NCI-H2029 (cell line): ENCODE data around the gene APOLD1.
"Not testable (repeated sequence)": the region's sequence is repeated elsewhere in the genome, so short reads cannot be mapped to it uniquely, and the experiment has no call there.

ENCODE experiments used
- DNase-seq: peaks from one replicate; lab custom pipeline; 2025; lab: John Stamatoyannopoulos, UW

Gene APOLD1

DNA sequence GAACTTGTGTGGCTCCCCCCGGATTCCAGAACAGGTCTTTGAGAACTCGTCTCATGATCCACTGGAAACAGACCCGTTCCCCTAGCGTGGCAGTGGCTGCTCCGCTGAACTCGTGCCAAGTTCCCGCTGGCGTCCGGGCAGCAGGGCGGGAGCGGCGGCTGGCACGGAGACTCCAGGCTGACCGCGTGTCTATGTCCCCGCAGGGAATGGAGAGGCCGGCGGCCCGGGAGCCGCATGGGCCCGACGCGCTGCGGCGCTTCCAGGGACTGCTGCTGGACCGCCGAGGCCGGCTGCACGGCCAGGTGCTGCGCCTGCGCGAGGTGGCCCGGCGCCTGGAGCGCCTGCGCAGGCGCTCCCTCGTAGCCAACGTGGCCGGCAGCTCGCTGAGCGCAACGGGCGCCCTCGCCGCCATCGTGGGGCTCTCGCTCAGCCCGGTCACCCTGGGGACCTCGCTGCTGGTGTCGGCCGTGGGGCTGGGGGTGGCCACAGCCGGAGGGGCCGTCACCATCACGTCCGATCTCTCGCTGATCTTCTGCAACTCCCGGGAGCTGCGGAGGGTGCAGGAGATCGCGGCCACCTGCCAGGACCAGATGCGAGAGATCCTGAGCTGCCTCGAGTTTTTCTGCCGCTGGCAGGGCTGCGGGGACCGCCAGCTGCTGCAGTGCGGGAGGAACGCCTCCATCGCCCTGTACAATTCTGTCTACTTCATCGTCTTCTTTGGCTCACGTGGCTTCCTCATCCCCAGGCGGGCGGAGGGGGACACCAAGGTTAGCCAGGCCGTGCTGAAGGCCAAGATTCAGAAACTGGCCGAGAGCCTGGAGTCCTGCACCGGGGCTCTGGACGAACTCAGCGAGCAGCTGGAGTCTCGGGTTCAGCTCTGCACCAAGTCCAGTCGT lies 1.5 kb downstream of the APOLD1 start:
- peak; percentile 50 for DNase-seq

DNA sequence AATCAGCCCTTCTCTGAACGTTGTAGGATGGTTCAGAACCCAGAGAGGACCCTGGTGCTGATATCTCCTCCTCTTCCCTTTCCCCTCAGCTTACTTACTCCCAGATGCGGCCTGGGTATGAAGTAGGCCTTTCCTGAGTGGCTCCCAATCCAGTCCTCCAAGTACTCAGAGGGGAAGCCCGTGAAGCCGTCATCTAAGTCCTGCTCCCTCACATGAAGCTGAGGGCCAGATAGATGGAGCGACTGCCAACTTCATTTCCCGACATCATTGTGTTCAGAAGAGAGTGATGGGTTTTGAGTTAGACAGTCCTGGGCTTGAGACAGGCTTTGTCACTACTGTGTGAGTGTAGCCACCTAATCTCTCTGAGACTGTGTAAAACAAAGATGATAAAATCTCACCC lies 2.7 kb downstream of the APOLD1 start:
- no peak for DNase-seq

DNA sequence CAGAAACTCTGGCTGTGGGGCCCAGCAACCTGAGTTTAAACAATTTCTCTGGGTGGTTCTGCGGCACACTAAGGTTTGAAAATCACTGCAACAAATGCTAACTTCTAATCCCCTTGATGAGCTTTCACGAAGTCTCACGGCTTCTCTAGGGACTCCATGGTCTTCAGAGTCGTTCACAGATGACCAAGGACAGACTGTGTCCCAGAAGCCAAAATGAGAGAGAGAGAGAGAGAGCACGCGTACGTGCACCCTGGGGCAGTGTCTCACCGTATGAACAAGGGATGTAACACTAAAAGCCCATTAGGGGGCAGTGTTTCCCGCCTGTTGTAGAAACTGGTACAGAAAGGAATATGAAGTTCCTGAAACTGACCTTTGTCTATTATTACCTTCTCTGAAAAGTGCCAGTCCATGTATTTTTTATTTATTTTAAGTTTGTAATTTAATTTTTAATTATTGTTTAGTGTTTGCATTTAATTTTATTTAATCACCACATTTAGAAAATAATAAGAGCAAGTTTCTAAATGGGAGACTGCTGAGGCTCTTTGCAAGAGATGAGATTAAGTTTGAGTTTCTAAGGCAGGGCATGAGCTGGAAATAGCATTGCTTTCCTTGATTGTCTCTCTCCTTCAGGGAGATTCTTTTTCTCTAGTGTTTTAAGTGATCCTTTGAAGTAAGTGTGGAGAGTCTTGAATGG lies 3.4 kb downstream of the APOLD1 start:
- DNase-seq, result peak; percentile 71

DNA sequence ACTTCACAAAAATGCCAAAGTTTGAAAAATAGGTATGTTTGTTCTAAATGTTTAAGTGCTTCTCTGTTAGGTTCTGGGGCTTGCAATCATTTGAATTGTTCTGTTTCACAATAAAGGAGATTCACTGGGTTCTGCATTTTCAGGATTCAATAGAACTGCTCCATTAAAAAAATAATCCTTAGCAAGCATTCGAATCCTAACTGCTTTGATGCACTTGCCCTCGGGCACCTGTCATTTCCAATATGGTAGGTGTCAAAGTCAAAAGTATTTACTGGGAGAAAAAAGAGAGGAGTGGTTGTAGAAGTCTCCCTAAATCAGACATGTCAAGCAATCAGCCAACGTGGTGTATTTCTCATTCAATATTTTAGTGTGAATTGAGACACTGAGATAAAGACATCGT lies 5.5 kb downstream of the APOLD1 start:
- no peak for DNase-seq

DNA sequence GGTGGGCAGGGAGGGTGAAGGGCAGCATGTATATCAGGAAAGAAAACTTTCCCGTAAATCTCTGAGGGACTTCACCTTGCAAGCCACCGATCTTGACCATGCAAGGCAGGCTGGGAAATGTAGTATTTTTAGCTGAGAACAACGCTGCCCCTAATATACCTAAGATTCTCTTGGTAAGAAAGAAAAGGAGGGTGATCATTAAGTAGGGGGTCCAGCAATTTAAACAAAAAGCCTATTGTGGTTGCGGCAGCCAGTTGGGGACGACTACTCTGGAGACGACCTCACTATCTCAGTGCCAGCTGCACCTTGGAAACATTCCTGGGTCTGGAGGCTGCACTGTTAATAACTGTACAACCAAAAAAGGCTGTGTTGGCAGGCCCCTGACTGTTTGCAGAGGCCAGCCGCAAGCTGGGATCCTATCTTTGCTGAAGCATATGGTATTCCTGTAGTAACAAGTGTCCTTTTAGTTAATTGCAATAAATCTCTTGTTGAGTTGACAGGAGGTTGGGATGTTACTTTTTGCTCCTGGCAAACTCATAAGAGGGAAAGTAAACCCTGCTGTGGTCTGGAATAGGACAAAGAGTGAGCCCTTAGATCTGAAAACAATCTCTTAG lies 6.4 kb downstream of the APOLD1 start:
- no peak for DNase-seq

DNA sequence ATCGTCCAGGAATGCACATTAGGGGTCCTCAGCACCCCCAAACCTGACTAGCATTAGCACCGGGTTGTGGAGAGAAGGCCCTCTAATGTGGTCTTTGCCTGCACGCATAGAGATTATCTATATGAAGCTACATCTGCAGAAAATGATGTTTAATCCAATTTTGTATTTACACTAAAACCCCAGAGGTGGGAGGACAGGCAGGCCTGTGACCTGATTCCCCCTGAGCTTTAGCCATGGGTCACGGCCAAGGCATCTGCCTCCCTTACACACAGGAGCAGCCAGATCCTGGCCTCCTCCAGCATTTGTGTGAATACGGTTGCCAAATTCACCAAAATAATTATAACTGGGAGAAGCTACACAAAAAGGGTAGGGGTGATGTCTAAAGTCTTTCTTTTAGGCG lies 7.0 kb downstream of the APOLD1 start:
- no peak for DNase-seq

DNA sequence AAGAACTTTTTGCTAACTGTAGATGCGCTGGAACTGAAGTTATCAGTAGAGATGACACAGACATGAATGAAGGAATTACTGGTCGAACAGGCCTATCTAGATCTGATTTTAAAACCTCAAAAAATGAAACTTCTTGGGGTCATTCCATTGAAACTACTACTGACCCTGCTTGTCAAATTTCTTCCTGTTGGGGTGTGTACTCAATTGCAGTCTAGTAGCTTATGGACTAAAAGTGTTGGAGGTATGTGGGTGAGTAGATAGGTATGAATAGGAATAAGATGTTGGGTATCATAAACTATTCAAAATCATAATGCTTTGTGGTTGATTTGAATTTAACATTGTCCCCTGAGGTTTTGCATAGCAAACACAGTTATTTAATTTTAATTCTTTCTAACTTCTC lies 9.2 kb downstream of the APOLD1 start:
- no peak for DNase-seq

DNA sequence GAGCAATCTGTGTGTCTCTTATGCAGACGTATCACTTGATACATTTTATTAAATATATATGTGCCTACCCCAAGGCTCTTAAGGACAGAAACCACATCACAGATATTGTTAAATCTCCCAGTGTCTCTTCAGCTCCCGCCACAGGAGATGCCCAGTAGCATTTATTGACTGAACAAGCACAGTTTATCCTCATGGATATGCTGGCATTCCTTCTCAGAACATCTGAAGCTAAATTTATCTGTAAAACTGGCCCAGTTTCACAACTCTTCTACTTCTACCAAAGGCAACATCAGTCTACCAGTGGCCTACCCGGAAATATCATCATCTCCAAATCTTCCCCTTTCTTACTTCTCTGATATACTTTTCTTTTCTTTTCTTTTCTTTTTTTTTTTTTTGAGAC lies 10.7 kb downstream of the APOLD1 start:
- no peak for DNase-seq

DNA sequence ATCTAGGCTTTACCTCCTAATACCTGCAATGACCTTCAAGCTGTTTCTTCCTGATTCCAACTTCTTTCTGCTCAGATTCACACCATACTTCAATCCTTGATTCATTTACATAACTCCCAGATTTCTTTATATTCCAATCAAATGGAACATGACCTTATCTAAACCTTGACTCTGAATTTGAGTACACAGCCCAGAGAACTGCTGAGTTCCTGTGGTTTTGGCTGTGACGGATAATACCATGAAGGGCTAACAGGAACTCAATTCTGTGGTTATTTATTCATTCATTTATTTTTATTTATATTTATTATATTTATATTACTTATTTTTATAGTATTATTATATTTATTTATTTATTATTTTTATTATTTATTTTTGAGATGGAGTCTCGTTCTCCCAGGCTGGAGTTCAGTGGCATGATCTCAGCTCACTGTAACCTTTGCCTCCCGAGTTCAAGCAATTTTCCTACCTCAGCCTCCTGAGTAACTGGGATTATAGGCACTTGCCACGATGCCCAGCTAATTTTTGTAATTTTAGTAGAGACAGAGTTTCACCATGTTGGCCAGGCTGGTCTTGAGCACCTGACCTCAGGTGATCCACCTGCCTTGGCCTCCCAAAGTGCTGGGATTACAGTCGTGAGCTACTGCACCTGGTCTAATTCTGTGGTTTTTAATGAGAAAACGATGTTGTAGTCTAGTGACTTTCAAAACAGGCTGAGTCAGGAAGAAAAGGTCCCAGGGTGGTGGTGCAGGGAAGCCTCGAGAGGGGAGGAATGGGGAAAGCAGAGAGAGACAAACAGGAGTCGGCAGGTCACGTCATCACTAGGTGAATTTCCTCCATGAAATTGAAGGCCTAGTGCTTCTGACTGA lies 11.7 kb downstream of the APOLD1 start:
- no peak for DNase-seq

DNA sequence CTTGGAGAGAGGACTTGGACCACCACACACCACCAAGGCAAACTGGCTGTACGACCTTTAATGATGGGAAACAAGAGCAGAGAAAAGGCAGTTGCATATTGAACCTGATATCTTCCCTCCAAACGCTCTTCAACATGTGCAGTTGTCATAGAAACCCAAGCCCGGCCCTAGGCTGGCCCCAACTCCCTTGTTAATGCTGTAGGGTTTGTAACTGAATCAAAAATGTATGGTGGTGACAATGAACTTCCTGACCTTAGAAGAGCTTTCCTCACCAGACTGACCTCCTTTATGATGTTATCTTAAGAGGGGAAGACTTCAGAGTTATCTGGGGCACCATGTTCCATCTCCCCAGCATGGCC lies 12.3 kb downstream of the APOLD1 start:
- DNase-seq, result no peak

DNA sequence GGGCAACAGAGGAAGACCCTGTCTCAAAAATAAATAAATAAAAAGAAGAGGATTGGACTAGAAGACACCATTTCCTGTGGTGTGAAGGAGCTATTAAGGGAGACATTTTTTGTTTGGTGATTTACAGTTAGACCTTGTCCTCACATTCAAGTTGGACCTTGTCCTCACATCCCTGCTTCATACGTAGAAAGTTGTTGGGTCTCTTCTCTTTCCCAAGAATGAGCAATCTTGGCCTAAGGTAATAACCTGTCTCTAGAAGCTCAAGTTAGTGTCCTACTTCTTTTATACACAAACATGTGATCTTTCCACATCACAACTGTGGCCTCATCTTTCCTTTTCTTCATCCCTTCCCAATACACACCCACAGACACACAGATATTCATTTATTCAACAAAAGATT lies 13.0 kb downstream of the APOLD1 start:
- no peak for DNase-seq

DNA sequence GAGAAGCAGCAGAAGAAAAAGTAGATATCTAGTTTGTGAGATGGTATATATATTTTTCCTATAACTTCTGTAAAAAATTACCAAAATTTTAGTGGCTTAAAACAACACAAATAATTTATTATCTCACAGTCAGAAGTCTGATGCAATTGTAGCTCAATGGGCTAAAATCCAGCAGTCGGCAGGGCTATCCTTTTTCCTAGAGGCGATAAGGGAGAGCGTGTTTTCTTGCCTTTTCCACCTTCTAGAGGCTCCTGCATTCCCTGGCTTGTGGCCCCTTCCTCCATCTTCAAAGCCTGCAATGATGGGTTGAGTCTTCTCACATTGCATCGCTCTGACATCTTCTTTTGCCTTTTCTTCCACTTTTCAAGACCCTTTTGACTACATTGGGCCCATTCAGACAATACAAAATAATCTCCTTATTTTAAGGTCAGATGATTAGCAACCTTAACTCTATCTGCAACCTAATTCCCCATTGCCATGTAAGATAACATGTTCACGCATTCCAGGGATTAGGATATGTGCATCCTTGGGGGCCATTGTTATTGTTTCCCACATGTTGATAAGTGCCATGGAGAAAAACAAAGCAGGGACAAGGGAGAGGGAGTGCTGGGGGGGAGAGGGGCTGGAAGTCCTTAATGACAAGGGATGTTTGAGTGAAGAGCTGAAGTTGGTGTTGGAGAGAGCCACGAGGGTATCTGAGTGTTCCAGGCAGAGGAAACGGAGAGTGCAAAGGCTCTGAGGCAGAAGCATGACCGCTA lies 13.9 kb downstream of the APOLD1 start:
- no peak for DNase-seq

DNA sequence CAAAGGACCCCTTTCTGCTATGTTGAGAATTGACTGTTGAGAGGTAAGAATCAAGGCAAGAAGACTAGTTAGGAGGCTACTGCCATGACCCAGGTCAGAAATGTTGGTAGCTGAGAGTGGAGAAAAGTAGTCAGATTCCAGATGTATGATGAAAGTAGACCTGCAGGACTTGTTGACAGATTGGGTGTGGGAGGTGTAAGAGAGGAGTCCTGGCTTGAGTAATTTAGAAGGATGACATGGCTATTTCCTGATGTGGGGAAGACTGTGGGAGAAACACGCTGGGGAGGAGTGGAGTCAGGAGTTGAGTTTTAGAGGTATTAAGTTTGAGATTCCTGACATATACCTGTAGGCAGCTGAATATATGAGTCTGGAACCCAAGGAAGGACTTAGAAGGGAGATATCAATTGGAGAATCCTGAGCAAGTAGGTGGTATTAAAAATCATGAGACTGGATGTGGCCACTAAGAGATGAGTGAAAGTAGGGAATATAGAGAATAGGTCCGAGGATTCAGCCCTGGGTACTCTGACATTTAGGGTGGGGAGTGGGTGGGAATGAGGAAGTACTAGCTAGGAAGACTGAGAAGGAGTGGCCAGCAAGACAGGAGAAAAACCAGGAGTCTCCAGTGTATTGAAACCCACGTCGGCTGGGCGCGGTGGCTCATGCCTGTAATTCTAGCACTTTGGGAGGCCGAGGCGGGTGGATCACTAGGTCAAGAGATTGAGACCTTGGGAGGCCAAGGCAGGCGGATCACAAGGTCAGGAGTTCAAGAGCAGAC lies 15.1 kb downstream of the APOLD1 start:
- DNase-seq, result no peak

DNA sequence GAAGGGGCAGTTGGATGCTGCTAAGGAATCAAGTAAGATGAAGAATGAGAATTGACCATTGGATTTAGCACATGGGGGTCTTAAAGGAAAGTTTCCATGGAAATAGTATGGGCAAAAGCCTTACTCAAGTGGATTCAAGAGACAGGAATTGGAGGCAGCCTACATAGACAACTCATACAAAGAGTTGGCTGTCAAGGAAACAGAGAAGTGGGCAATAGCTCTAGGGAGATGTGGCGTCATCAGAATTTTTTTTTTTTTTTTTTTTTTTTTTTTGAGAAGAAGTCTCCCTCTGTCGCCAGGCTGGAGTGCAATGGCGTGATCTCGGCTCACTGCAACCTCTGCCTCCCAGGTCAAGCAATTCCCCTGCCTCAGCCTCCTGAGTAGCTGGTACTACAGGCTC lies 16.2 kb downstream of the APOLD1 start:
- DNase-seq, result not testable (repeated sequence)

DNA sequence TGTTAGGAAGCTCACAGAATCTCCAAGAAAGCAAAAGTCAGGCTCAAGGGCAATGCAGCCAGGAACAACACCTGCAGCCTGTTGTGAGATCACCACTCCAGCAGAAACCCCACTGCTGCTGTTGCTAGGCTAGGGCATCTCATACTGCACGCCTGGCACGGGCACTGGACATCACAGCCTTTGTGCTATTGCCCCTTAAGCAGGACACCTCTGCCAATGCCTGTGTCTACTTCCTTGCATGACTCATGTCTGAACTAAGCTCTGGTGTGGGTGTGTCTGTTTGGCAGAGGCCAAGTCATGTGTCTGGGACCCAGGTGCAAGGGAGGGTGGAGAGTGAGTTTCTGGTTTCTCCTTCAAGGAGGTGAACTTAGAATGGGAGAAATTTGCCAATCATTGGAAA lies 17.7 kb downstream of the APOLD1 start:
- DNase-seq, result peak; percentile 98

DNA sequence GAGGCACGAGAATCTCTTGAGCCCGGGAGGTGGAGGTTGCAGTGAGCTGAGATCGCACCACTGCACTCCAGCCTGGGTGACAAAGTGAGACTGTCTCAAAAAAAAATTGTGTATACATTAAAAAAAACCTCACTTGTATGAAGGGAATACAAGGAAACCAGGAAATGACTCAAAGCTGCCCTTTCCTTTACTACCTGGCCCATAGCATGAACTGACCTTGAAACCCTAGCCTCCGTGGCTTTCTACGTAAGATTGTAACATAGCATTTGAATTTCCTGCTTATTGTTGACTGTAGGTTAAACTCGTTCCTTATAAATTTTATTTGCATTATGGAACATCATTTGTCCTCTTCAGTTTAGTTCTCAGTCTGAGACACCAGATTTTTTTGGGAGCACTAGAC lies 18.6 kb downstream of the APOLD1 start:
- DNase-seq, result no peak

DNA sequence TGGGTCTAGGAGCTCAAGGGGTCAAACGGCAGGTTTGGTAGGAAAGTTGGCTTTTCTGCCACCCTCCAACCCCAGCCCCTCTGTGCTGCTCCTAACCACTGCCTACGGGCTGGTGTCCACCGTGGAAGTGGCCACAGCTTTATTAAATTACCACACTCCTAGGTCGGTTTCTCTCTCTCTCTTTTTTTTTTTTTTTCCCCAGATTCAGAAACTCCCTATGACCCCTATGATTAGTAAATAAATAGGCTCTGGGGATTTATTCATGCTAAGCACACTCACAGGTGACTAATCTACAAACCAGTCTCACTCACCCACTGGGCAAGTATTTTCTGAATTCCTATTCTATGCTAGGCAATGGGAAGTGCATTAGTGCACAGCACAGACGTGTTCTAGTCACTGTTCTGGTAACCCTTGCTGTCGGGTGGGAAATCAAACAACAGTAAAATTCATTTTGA lies 19.0 kb downstream of the APOLD1 start:
- no peak for DNase-seq

DNA sequence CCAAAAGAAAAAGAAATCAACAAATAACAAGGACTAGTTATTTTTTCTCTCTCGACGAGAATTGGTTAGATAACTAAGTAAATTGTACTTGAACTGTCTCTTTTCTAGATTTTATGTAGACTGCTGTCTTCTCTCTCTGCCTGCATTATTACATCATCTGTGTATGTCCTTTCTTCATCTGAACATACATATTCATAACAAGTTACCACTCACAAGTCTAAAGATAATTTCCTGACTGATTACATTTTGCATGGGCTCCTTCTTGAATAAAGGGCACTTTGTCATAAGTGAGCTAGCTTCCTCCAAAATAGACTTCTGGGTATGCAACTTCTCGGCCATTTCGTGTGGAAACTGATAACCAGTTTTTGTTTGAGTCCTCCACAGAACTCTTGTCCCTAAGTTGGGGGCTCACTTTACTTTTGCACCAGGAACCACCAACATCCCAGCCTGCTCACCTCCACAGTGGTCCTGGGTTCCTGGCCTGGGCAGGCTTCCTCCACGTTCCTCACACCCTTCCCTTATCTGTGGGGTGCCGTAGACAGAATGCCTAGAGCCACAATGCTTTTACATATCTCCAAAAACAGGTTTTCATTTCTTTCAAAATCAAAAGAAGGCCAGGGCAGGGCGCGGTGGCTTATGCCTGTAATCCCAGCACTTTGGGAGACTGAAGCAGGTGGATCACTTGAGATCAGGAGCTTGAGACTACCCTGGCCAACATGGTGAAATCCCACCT lies 21.5 kb downstream of the APOLD1 start:
- DNase-seq, result no peak

DNA sequence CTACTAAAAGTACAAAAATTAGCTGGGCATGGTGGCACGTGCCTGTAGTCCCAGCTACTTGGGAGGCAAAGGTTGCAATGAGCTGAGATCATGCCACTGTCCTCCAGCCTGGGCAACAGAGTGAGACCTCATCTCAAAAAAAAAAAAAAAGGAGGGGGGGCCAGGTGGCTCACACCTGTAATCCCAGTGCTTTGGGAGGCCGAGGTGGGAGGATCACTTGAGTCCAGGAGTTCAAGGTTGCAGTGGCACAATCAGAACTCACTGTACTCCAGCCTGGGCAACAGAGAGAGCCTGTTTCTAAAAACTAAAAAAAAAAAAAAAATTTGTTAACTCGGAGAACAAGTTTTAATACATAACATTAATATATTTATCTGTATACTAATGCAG lies 22.1 kb downstream of the APOLD1 start:
- DNase-seq, result not testable (repeated sequence)
